Cardiac muscle cell (in vitro differentiated cells and primary cell): ENCODE data around the gene WRAP53. TPM values are rescaled to one million over a fixed set of nuclear protein-coding genes. Genes with fewer than 3 reads are reported as not detected.

Experiments
- DNase-seq, 2 donors: peaks; one replicate each; pipeline versions ENCODE4 v3.0.0 to v3.0.0-alpha.2; 2010 to 2017; ENCODE audit warnings: low read depth in 1 of 2, low spot score in 1 of 2
- H3K27ac ChIP-seq: fragments of 200-600 bp; sonication (generic); 2 replicates; pipeline ENCODE4 v1.5.1; 2016
- H3K27me3 ChIP-seq: fragments of 200-600 bp; sonication (generic); 2 replicates; pipeline ENCODE4 v1.6.0; 2016; ENCODE audit warnings: control low read depth
- H3K36me3 ChIP-seq: fragments of 200-600 bp; sonication (generic); 2 replicates; pipeline ENCODE4 v1.5.1; 2016; ENCODE audit warnings: control low read depth
- H3K4me1 ChIP-seq: fragments of 200-600 bp; sonication (generic); 2 replicates; pipeline ENCODE4 v1.8.1; 2017; ENCODE audit warnings: low read depth, mild to moderate bottlenecking, mixed run types
- H3K4me3 ChIP-seq: fragments of 200-600 bp; sonication (generic); 2 replicates; pipeline ENCODE4 v1.5.1; 2016; ENCODE audit warnings: mild to moderate bottlenecking
- H3K9me3 ChIP-seq: fragments of 200-600 bp; sonication (generic); 2 replicates; pipeline ENCODE4 v1.5.1; 2017; ENCODE audit warnings: low read depth, mild to moderate bottlenecking, control low read depth
- polyA plus RNA-seq: library from polyadenylated mRNA; unstranded; fragments of >200 nt; fragmentation: Nextera tagmentation; extraction: Ambion mirVana; gene quantifications from 2 replicates; pipeline ENCODE4 v1.2.1, GENCODE V29; 2016
- total RNA-seq: library from RNA; depleted of rRNA; stranded (reverse); fragments of >200 nt; gene quantifications from 2 replicates; pipeline ENCODE4 v1.2.3, GENCODE V29; 2016
- TF ChIP-seq, protein P1 (sequence below): IDR thresholded peaks from 2 replicates; pipeline ENCODE4 v1.5.1; 2012; ENCODE audit warnings: low read depth, mild to moderate bottlenecking, low read length

WRAP53 gene
- total and polyA plus RNA-seq, 2 experiments from 2014 or later = 11.5 to 17.2 TPM

DNA sequence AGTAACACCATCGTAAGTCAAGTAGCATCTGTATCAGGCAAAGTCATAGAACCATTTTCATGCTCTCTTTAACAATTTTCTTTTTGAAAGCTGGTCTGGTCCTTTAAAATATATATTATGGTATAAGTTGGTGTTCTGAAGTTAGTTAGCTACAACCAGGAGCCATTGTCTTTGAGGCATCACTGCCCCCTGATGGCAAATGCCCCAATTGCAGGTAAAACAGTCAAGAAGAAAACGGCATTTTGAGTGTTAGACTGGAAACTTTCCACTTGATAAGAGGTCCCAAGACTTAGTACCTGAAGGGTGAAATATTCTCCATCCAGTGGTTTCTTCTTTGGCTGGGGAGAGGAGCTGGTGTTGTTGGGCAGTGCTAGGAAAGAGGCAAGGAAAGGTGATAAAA is 15.0 kb upstream of the WRAP53 start:
- Histone ChIP-seq H3K9me3 (no peaks in the 10 kb centered on the region), H3K36me3 (peaks cover 38% of the 10 kb centered on the region), H3K4me3 (no peak overlapping the region), H3K4me1 (no peaks in the 10 kb centered on the region), H3K27me3 (no peaks in the 10 kb centered on the region), H3K27ac (no peak overlapping the region)
- TF ChIP-seq, protein P1, sequence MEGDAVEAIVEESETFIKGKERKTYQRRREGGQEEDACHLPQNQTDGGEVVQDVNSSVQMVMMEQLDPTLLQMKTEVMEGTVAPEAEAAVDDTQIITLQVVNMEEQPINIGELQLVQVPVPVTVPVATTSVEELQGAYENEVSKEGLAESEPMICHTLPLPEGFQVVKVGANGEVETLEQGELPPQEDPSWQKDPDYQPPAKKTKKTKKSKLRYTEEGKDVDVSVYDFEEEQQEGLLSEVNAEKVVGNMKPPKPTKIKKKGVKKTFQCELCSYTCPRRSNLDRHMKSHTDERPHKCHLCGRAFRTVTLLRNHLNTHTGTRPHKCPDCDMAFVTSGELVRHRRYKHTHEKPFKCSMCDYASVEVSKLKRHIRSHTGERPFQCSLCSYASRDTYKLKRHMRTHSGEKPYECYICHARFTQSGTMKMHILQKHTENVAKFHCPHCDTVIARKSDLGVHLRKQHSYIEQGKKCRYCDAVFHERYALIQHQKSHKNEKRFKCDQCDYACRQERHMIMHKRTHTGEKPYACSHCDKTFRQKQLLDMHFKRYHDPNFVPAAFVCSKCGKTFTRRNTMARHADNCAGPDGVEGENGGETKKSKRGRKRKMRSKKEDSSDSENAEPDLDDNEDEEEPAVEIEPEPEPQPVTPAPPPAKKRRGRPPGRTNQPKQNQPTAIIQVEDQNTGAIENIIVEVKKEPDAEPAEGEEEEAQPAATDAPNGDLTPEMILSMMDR = peak; percentile 45
- DNase-seq = peak in 1 of 2 donors; percentile 17

GRCh38 chr17:7674934-7675333 is 13.3 kb upstream of the WRAP53 start:
- H3K4me3 ChIP-seq = no peak overlapping the region
- H3K4me1 ChIP-seq = no peaks in the 10 kb centered on the region
- TF ChIP-seq, protein P1 = no peak
- H3K27me3 ChIP-seq = no peaks in the 10 kb centered on the region
- H3K27ac ChIP-seq = no peak overlapping the region
- DNase-seq = no peak
- H3K9me3 ChIP-seq = no peaks in the 10 kb centered on the region
- H3K36me3 ChIP-seq = peaks cover 26% of the 10 kb centered on the region

DNA sequence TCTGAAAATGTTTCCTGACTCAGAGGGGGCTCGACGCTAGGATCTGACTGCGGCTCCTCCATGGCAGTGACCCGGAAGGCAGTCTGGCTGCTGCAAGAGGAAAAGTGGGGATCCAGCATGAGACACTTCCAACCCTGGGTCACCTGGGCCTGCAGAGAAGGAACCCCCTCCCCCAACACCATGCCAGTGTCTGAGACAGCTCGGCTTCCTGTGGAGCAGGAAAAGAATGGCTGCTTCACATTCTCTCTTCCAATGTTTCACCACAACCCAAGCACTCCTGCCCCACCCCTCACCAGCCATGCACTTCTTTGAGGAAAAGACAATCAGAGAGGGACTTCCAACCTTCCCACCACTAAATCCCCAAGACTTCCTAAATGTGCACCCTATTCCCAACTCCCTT is 11.7 kb upstream of the WRAP53 start:
- no peak overlapping the region for H3K4me3 ChIP-seq
- peaks cover 18% of the 10 kb centered on the region for H3K36me3 ChIP-seq
- TF ChIP-seq, protein P1 = no peak
- H3K27ac ChIP-seq = no peak overlapping the region
- no peaks in the 10 kb centered on the region for H3K27me3 ChIP-seq
- no peaks in the 10 kb centered on the region for H3K9me3 ChIP-seq
- no peaks in the 10 kb centered on the region for H3K4me1 ChIP-seq
- DNase-seq = no peak

GRCh38 chr17:7677388-7678067 is 10.7 kb upstream of the WRAP53 start:
- no peaks in the 10 kb centered on the region for H3K27me3 ChIP-seq
- TF ChIP-seq, protein P1 = no peak
- no peak for DNase-seq
- H3K36me3 ChIP-seq = peaks cover 15% of the 10 kb centered on the region
- no peaks in the 10 kb centered on the region for H3K9me3 ChIP-seq
- H3K4me1 ChIP-seq = no peaks in the 10 kb centered on the region
- no peak overlapping the region for H3K27ac ChIP-seq
- H3K4me3 ChIP-seq = no peak overlapping the region

DNA sequence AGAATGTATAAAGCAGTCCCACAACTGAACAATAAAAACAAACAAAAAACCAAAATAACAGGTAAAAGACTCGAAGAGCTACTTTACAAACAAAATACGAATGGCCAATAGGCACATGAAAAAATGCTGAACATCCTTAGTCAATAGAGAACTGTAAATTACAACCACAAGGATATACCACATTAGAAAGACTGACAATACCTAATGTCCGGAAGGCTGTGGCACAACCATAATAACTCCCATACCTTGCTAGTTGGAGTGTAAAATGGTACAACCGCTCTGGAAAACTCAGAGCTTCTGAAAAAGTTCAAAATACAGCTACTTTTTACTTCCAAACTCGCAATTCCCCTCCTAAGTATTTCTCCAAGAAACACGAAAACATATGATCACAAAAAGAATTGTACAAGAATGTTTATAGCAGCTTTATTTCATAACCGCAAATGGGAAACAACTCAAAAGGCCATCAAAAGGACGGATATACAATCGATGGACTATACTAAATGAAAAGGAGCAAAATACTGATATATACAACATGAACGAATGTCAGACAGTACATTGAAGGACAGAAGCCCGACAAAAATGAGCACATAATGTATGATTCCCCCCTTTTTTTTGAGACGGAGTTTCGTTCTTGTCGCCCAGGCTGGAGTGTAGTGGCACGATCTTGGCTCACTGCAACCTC is 3.3 kb upstream of the WRAP53 start:
- Histone ChIP-seq H3K9me3 (no peaks in the 10 kb centered on the region), H3K36me3 (no peaks in the 10 kb centered on the region), H3K4me3 (peak overlapping the region; percentile 86), H3K27me3 (no peaks in the 10 kb centered on the region), H3K27ac (peak overlapping the region; percentile 99), H3K4me1 (peaks cover 15% of the 10 kb centered on the region)
- TF ChIP-seq, protein P1 = no peak
- no peak for DNase-seq
